H1 (cell line): Measurements from ENCODE around the gene IL9. TPM values are rescaled to one million over a fixed set of nuclear protein-coding genes. Genes with fewer than 3 reads are reported as not detected.

Experiments
- BACH1 ChIP-seq: IDR thresholded peaks from 2 replicates; pipeline ENCODE4 v1.6.1; 2012; ENCODE audit warnings: low read length, improper control_type of control experiment
- CBX5 ChIP-seq: fragments of 300-800, 300-1000 bp; sonication (generic); IDR thresholded peaks from 2 replicates; pipeline ENCODE4 v1.7.1; 2016; ENCODE audit warnings: antibody characterized with exemption, low read length, low read depth
- CHD1 ChIP-seq: IDR thresholded peaks from 2 replicates; pipeline ENCODE4 v1.6.1; 2012; ENCODE audit warnings: low read depth, low read length, improper control_type of control experiment
- SUZ12 ChIP-seq: fragments of 200-600 bp; sonication (generic); IDR thresholded peaks from 2 replicates; pipeline ENCODE4 v1.6.1; 2012; ENCODE audit warnings: mild to moderate bottlenecking, inconsistent platforms, low read length, moderate library complexity, mixed read lengths
- polyA plus RNA-seq, 7 experiments: library from polyadenylated mRNA; depleted of rRNA in 3 of 7; stranded (reverse) in 5 of 7; unstranded in 2 of 7; fragments of >200 nt in 5 of 7; fragments of 200-250 nt in 2 of 7; gene quantifications; 1 replicate in 5 of 7; 2 replicates in 1 of 7; 4 replicates in 1 of 7; pipeline versions ENCODE4 v1.2.1 to v1.2.3, GENCODE V29; 2011 to 2013; ENCODE audit warnings: missing spikeins in 2 of 7, mixed read lengths in 2 of 7
- total RNA-seq: library from RNA; stranded (reverse); fragmentation: NEBNext Ultra II Directional; extraction: Animal tissue kit (Norgen Biotek cat#: 25700); gene quantifications from 2 replicates; pipeline ENCODE4 v1.2.1, GENCODE V29; 2021

The IL9 gene
- total and polyA plus RNA-seq, 2 of the 8 experiments (the other 6 are each of a cell fraction or from before 2014, with no cell fraction given): not detected

- TF ChIP-seq SUZ12: no peak
- TF ChIP-seq CBX5: no peak
- no peak for TF ChIP-seq BACH1
- TF ChIP-seq CHD1: no peak
Measured at GRCh38 chr5:135887447-135887864, 8.2 kb downstream of the IL9 start (continued).
